GM21529 (cell line): ENCODE data around the gene TTC9B.
"Not testable (repeated sequence)": the region's sequence is repeated elsewhere in the genome, so short reads cannot be mapped to it uniquely, and the experiment has no call there.

ENCODE experiments used
- ATAC-seq: cut with Tn5 transposase; IDR thresholded peaks from one replicate; pipeline ENCODE4 v1.9.1; 2021; ENCODE audit not compliant: unreplicated experiment

The TTC9B gene

GRCh38 chr19:40175820-40176219, 42.4 kb downstream of the TTC9B start:
- no peak for ATAC-seq

GRCh38 chr19:40174092-40174491, 44.1 kb downstream of the TTC9B start:
- no peak for ATAC-seq

- ATAC-seq, result not testable (repeated sequence)
Observed at GRCh38 chr19:40171293-40171692, 46.9 kb downstream of the TTC9B start.

GRCh38 chr19:40170303-40170989, 47.7 kb downstream of the TTC9B start:
- not testable (repeated sequence) for ATAC-seq

- not testable (repeated sequence) for ATAC-seq
Observed at GRCh38 chr19:40169482-40170302, 48.5 kb downstream of the TTC9B start.
